ENCODE measurements around the gene MAP2. TPM values are rescaled to one million over a fixed set of nuclear protein-coding genes. Genes with fewer than 3 reads are reported as not detected.

Gene MAP2
- total RNA-seq, 4 donors from 2014 or later: 5.8 to 14.5 (median 8.8) TPM

- Histone ChIP-seq H3K27ac (no peak overlapping the region), H3K4me3 (no peak overlapping the region), H3K36me3 (no peaks in the 10 kb centered on the region), H3K27me3 (no peaks in the 10 kb centered on the region), H3K9me3 (no peaks in the 10 kb centered on the region), H3K4me1 (no peaks in the 10 kb centered on the region)
- TF ChIP-seq CTCF (IDR thresholded peaks at IDR 0.05): no peak
- no peak for TF ChIP-seq POLR2A (IDR thresholded peaks at IDR 0.05)
- intact Hi-C loops (cut with DNase I): no loop called here
- no peak for DNase-seq
Observed at GRCh38 chr2:209636076-209636475, 212.2 kb downstream of the MAP2 start.

DNA sequence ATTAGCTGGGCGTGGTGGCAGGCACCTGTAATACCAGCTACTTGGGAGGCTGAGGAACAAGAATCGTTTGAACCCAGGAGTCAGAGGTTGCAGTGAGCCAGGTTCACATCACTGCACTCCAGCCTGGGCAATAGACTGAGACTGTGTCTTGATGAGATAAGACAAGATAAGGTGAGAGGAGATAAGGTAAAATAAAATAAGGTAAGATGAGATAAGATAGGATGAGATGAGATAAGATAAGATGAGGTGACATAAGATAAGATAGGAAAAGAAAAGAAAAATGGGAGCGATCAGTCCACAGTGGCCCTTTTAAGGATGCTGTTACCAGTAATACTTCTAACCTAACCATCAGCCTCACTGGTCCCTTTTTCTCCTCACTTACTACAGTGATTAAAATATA, 213.4 kb downstream of the MAP2 start:
- TF ChIP-seq CTCF (IDR thresholded peaks at IDR 0.05) (no peak), POLR2A (IDR thresholded peaks at IDR 0.05) (no peak)
- intact Hi-C loops (cut with DNase I): no loop called here
- 81 to 86% methylated on average over 2 to 3 of the region's 3 CpGs for WGBS, 2 donors

GRCh38 chr2:209638346-209638745, 214.5 kb downstream of the MAP2 start:
- intact Hi-C loops (cut with DNase I): no loop called here
- WGBS, 2 donors: 17 to 41% methylated on average over 2 of the region's 2 CpGs
- Histone ChIP-seq H3K4me1 (no peaks in the 10 kb centered on the region), H3K4me3 (no peak overlapping the region), H3K36me3 (no peaks in the 10 kb centered on the region), H3K27me3 (no peaks in the 10 kb centered on the region), H3K9me3 (no peaks in the 10 kb centered on the region), H3K27ac (no peak overlapping the region)
- no peak for DNase-seq
- no peak for TF ChIP-seq CTCF (IDR thresholded peaks at IDR 0.05)
- TF ChIP-seq POLR2A (IDR thresholded peaks at IDR 0.05): no peak

More for the DNA sequence above, 213.4 kb downstream of the MAP2 start:
- H3K27me3 ChIP-seq: no peaks in the 10 kb centered on the region
- no peak overlapping the region for H3K4me3 ChIP-seq
- no peaks in the 10 kb centered on the region for H3K36me3 ChIP-seq
- H3K4me1 ChIP-seq: no peaks in the 10 kb centered on the region
- no peak overlapping the region for H3K27ac ChIP-seq
- no peak for DNase-seq
- no peaks in the 10 kb centered on the region for H3K9me3 ChIP-seq

- no peak overlapping the region for H3K27ac ChIP-seq
- TF ChIP-seq POLR2A (IDR thresholded peaks at IDR 0.05): no peak
- TF ChIP-seq CTCF (IDR thresholded peaks at IDR 0.05): no peak
- WGBS, 2 donors: 19 to 38% methylated on average over 2 of the region's 2 CpGs
- no peak overlapping the region for H3K4me3 ChIP-seq
- H3K9me3 ChIP-seq: no peaks in the 10 kb centered on the region
- H3K4me1 ChIP-seq: no peaks in the 10 kb centered on the region
- H3K36me3 ChIP-seq: no peaks in the 10 kb centered on the region
- intact Hi-C loops (cut with DNase I): no loop called here
- DNase-seq: no peak
- H3K27me3 ChIP-seq: no peaks in the 10 kb centered on the region
Observed at GRCh38 chr2:209640358-209640757, 216.5 kb downstream of the MAP2 start.

DNA sequence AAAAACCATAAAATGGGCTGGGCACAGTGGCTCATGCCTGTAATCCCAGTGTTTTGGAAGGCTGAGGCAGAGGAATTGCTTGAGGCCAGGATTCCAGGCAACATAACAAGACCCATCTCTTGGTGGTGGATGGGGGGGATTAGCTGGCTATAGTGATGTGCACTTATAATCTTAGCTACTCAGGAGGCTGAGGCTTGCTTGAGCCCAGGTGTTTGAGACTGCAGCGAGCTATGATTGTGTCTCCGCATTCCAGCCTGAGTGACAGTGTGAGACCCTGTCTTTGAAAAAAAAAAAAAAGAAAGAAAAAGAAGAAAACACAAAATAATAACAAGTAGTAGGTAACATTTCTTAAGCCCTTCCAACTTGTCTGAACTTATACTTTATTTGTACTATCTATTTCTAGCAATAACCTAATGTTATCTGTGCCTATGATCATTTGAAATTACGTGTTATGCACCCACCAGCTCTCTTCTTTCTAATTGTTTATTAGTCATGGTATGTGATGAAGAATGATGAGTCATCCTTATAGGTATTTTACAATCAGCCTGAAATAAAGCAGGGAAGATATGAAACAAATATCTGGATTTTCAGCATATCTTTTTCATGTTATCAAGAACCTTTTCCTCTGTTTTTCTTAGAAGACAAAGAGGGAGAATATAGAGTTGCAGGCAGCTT, 218.4 kb downstream of the MAP2 start:
- Histone ChIP-seq H3K4me1 (no peaks in the 10 kb centered on the region), H3K27me3 (no peaks in the 10 kb centered on the region), H3K9me3 (no peaks in the 10 kb centered on the region), H3K27ac (no peak overlapping the region), H3K36me3 (no peaks in the 10 kb centered on the region), H3K4me3 (no peak overlapping the region)
- 54 to 68% methylated on average over 3 of the region's 3 CpGs for WGBS, 2 donors
- TF ChIP-seq POLR2A (IDR thresholded peaks at IDR 0.05) (no peak), CTCF (IDR thresholded peaks at IDR 0.05) (no peak)
- intact Hi-C loops (cut with DNase I): no loop called here
- no peak for DNase-seq
